GM19193 (cell line): ENCODE data around the gene KATNIP.

ENCODE experiments used
- POLR2A ChIP-seq: IDR thresholded peaks from 4 replicates; pipeline ENCODE4 v1.6.1; 2011; ENCODE audit not compliant: insufficient read depth, insufficient read length; ENCODE audit errors: extremely low read depth

The KATNIP gene

DNA sequence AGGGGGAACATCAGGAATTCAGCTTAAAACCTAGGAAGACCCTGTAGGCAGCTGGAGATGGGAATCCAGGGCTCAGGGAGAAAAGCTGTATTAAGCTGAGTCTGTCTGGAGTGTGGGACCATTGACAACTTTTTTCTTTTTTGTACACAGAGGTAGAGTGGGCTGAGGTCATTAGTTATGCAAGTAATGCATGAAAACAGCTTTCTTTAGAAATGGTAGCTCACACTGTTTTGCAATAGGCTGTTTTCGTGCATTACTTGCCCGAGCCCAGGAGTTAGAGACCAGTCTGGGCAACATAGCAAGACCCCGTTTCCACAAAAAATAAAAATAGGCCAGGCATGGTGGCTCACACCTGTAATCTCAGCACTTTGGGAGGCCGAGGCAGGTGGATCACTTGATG, 46.5 kb downstream of the KATNIP start:
- no peak for TF ChIP-seq POLR2A

GRCh38 chr16:27597361-27597760, 47.4 kb downstream of the KATNIP start:
- TF ChIP-seq POLR2A: no peak

DNA sequence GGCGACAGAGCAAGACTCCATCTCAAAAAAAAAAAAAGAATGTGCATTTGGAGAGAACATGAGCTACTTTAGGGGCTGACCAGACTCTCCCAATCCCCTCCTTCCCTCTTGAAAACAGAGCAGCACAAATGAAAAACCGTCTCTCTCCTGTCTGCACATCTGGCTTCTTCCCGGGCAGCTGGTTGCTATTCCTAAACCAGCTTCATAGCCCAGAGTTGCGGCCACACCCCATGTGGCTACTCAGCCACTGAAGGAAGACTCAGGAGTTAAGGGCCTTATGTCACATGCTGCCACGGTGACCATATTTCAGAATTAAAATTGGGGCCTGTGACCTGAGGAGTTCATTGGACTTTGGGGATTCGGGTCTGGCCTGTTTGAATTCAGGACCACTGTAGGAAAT, 48.3 kb downstream of the KATNIP start:
- no peak for TF ChIP-seq POLR2A

DNA sequence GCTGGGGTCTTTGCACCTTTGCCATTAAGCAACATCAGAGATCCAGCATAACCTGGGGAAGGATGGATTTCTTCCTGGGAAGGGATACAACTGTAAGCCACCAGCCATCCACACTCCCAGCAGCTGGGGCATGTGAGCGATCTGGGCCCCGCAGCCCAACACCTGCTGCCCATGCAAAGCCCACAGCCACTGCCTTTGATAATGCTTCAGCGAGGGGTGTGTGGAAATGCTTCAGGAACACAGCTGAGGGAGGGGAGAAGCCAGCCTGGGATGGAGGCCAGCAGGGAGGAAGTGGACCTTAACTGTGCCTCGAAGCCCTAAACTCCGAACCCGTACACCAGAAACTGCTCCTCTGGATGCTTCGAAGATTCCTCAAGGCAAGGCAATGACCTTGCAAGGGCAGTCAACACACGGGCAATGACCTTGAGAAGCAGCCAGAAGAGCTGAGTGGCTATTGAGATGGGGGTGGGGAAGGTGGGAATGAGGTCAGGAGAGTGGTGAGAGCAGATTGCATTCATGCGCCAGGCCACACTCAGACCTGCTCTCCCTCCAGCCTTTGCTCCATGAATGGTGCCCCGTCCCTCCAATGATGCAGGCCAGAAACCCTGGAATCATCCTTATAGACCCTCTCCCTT, 49.1 kb downstream of the KATNIP start:
- TF ChIP-seq POLR2A: no peak

GRCh38 chr16:27599606-27600005, 49.7 kb downstream of the KATNIP start:
- no peak for TF ChIP-seq POLR2A
